K562 (cell line): ENCODE results near the gene DCTN5.

Experiments used
- CBX8 ChIP-seq: fragments of 200-600 bp; sonication (generic); IDR thresholded peaks from 2 replicates; pipeline ENCODE4 v1.6.1; 2012; ENCODE audit warnings: borderline replicate concordance, mixed run types, low read depth, mild to moderate bottlenecking, moderate library complexity, mixed read lengths, low read length, control low read depth, inconsistent platforms; ENCODE audit not compliant: poor library complexity, severe bottlenecking; ENCODE audit errors: extremely low read depth
- DNMT1 ChIP-seq: fragments of 450-650 bp; IDR thresholded peaks from 2 replicates; pipeline ENCODE4 v1.6.1; 2016; ENCODE audit warnings: antibody characterized with exemption, mild to moderate bottlenecking
- ETV6 ChIP-seq, 3 experiments: fragments of 150-350 bp in 1 of 3; sonication (generic) in 1 of 3; formaldehyde crosslinking in 1 of 3; IDR thresholded peaks; 2 replicates each; pipeline versions ENCODE4 v1.6.1 to v1.8.0; 2014 to 2022; ENCODE audit warnings: borderline replicate concordance in 2 of 3, low read depth in 2 of 3, antibody characterized with exemption in 1 of 3, low read length in 1 of 3, mild to moderate bottlenecking in 1 of 3, missing genetic modification reagents in 1 of 3
- ILK ChIP-seq: fragments of 450-650 bp; IDR thresholded peaks from 2 replicates; pipeline ENCODE4 v1.6.1; 2016; ENCODE audit warnings: missing genetic modification characterization, low read depth, mild to moderate bottlenecking, missing compliant biosample characterization, moderate library complexity, borderline replicate concordance
- L3MBTL2 ChIP-seq: fragments of 450-650 bp; IDR thresholded peaks from 2 replicates; pipeline ENCODE4 v1.6.1; 2016; ENCODE audit warnings: mild to moderate bottlenecking, moderate library complexity
- NFIC ChIP-seq: fragments of 450-650 bp; IDR thresholded peaks from 2 replicates; pipeline ENCODE4 v1.6.1; 2017; ENCODE audit warnings: mild to moderate bottlenecking, inconsistent platforms
- NR3C1 ChIP-seq: sonication (generic); formaldehyde crosslinking; IDR thresholded peaks from 2 replicates; pipeline ENCODE4 v1.8.1; 2022; ENCODE audit warnings: missing genetic modification reagents
- RBM22 ChIP-seq: fragments of 200-400 bp; formaldehyde crosslinking; IDR thresholded peaks from 2 replicates; pipeline ENCODE4 v1.6.1; 2018; ENCODE audit warnings: low read length, low read depth; ENCODE audit not compliant: poor library complexity, severe bottlenecking
- SOX6 ChIP-seq: fragments of 450-650 bp; IDR thresholded peaks from 2 replicates; pipeline ENCODE4 v1.6.1; 2014; ENCODE audit warnings: mild to moderate bottlenecking
- TCF7L2 ChIP-seq: fragments of 150-350 bp; IDR thresholded peaks from 2 replicates; pipeline ENCODE4 v1.6.1; 2016; ENCODE audit warnings: low read depth, mild to moderate bottlenecking, low read length, moderate library complexity
- ZNF12 ChIP-seq: sonication (generic); formaldehyde crosslinking; IDR thresholded peaks from 2 replicates; pipeline ENCODE4 v1.4.0; 2020; ENCODE audit warnings: mild to moderate bottlenecking, missing genetic modification reagents
- ZNF184 ChIP-seq: sonication (generic); formaldehyde crosslinking; IDR thresholded peaks from 2 replicates; pipeline ENCODE4 v1.5.0; 2020; ENCODE audit warnings: missing genetic modification reagents
- TF ChIP-seq, protein P1 (sequence below), 3 experiments: IDR thresholded peaks in 2 of 3; conservative IDR thresholded peaks in 1 of 3; 2 replicates each; pipeline ENCODE4 v1.5.1; 2011 to 2012; ENCODE audit warnings: low read length in 3 of 3, mild to moderate bottlenecking in 3 of 3, control low read depth in 2 of 3, improper control_type of control experiment in 1 of 3, inconsistent platforms in 1 of 3, low read depth in 1 of 3, mixed read lengths in 1 of 3, moderate library complexity in 1 of 3; ENCODE audit not compliant: insufficient read depth in 2 of 3

DNA sequence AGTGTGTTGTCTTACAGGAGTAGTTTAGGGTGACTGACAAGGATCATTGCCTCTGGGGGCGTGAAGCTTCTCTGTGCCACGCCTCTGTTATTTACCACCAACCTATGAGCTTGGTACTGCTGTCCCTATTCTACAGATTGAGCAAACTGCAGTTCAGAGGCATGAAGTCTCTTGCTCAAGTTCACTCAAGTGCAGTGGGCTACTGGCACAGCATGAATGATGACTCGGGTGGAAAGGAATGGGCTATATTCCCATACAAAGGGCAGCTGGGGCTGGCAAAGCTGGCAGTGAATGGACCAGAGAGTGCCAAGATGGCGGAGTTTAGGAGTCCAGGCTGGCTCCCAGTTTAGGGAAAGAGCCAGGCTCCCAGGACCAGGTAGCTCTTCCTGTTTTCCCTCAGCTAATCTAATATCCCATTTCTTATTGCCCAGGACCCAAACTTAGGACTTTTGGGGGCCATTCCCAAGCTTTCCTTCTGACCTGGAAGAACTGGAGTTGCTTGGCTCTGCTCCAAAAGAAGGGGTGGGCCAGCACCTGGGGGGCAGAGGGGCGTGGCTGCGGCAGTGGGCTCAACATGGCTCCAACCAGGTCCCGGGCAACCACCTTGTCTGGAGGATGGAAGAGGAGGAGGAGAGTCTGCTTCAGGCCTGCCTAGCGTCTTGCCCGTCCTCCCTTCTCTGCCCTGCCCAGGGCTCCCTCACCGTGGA, 50.4 kb downstream of the DCTN5 start:
- TF ChIP-seq L3MBTL2 (no peak), TCF7L2 (no peak), CBX8 (no peak), RBM22 (no peak), ILK (tag) (no peak), NR3C1 (no peak), ZNF184 (CRISPR knock-in tag) (no peak), NFIC (no peak), DNMT1 (no peak), ETV6 (IDR thresholded peaks at IDR 0.05; ENCODE audit: borderline replicate concordance in 1 of 2, low read depth in 2 of 2, low read length in 1 of 2) (no peak), ETV6 (CRISPR knock-in tag; IDR thresholded peaks at IDR 0.05; ENCODE audit: borderline replicate concordance) (no peak), SOX6 (no peak), ZNF12 (CRISPR knock-in tag) (no peak)
- TF ChIP-seq, protein P1, sequence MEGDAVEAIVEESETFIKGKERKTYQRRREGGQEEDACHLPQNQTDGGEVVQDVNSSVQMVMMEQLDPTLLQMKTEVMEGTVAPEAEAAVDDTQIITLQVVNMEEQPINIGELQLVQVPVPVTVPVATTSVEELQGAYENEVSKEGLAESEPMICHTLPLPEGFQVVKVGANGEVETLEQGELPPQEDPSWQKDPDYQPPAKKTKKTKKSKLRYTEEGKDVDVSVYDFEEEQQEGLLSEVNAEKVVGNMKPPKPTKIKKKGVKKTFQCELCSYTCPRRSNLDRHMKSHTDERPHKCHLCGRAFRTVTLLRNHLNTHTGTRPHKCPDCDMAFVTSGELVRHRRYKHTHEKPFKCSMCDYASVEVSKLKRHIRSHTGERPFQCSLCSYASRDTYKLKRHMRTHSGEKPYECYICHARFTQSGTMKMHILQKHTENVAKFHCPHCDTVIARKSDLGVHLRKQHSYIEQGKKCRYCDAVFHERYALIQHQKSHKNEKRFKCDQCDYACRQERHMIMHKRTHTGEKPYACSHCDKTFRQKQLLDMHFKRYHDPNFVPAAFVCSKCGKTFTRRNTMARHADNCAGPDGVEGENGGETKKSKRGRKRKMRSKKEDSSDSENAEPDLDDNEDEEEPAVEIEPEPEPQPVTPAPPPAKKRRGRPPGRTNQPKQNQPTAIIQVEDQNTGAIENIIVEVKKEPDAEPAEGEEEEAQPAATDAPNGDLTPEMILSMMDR (IDR thresholded peaks at IDR 0.05 in 2 of 3, conservative IDR thresholded peaks at IDR 0.05 in 1 of 3; ENCODE audit: insufficient read depth in 2 of 3, low read depth in 1 of 3, low read length in 3 of 3) = no peak
